Ishikawa (cell line): ENCODE data around the gene RNF169.

Source experiments
- CEBPB ChIP-seq: IDR thresholded peaks from 2 replicates; pipeline ENCODE4 v1.6.1; 2012
- EP300 ChIP-seq: IDR thresholded peaks from 2 replicates; pipeline ENCODE4 v1.6.1; 2012; ENCODE audit warnings: borderline replicate concordance
- FOXM1 ChIP-seq: IDR thresholded peaks from 2 replicates; pipeline ENCODE4 v1.6.1; 2012; ENCODE audit warnings: low read depth, borderline replicate concordance
- NFIC ChIP-seq: IDR thresholded peaks from 2 replicates; pipeline ENCODE4 v1.6.1; 2012
- RAD21 ChIP-seq: IDR thresholded peaks from 2 replicates; pipeline ENCODE4 v1.6.1; 2012; ENCODE audit warnings: low read depth
- REST ChIP-seq: IDR thresholded peaks from 2 replicates; pipeline ENCODE4 v1.6.1; 2012; ENCODE audit warnings: low read depth, mild to moderate bottlenecking
- TAF1 ChIP-seq: IDR thresholded peaks from 2 replicates; pipeline ENCODE4 v1.6.1; 2012; ENCODE audit warnings: low read depth, mild to moderate bottlenecking
- TEAD4 ChIP-seq: IDR thresholded peaks from 2 replicates; pipeline ENCODE4 v1.6.1; 2012
- YY1 ChIP-seq: IDR thresholded peaks from 2 replicates; pipeline ENCODE4 v1.6.1; 2012; ENCODE audit warnings: low read depth
- ZBTB7A ChIP-seq: IDR thresholded peaks from 2 replicates; pipeline ENCODE4 v1.6.1; 2012; ENCODE audit warnings: low read depth

- no peak for TF ChIP-seq RAD21
- TF ChIP-seq YY1, result no peak
- no peak for TF ChIP-seq NFIC
- TF ChIP-seq TEAD4, result no peak
- no peak for TF ChIP-seq ZBTB7A
- no peak for TF ChIP-seq REST
- no peak for TF ChIP-seq TAF1
- no peak for TF ChIP-seq CEBPB
- no peak for TF ChIP-seq EP300
- TF ChIP-seq FOXM1, result no peak
Measured at GRCh38 chr11:74847395-74847794, 98.7 kb downstream of the RNF169 start.
